Stimulated activated CD4-positive, alpha-beta T cell treated with anti-CD3 and anti-CD28 coated beads, Interleukin-12 subunit alpha, Interleukin-12 subunit beta, amount 100 ng/mL, for 24 hours (primary cell): ENCODE measurements around the gene RCN2.
"Not testable (repeated sequence)": the region's sequence is repeated elsewhere in the genome, so short reads cannot be mapped to it uniquely, and the experiment has no call there.

Experiments used
- DNase-seq, 2 experiments: peaks; one replicate each; pipeline ENCODE4 v3.0.0-alpha.2; 2020; ENCODE audit warnings: low read depth in 2 of 2

The RCN2 gene

GRCh38 chr15:76932135-76932966 is 802 bp downstream of the RCN2 start:
- no peak for DNase-seq

GRCh38 chr15:76935620-76936019 is 4.1 kb downstream of the RCN2 start:
- DNase-seq: no peak

- no peak for DNase-seq
These were observed 5.1 kb downstream of the RCN2 start for GRCh38 chr15:76936671-76937070.

GRCh38 chr15:76938752-76939151 is 7.2 kb downstream of the RCN2 start:
- no peak for DNase-seq

- no peak for DNase-seq
These were observed 8.2 kb downstream of the RCN2 start for GRCh38 chr15:76939715-76940114.

- no peak for DNase-seq
These were observed 10.1 kb downstream of the RCN2 start for GRCh38 chr15:76941636-76942035.

GRCh38 chr15:76942331-76942730 is 10.8 kb downstream of the RCN2 start:
- no peak for DNase-seq

GRCh38 chr15:76945494-76946093 is 14.0 kb downstream of the RCN2 start:
- no peak for DNase-seq

GRCh38 chr15:76947454-76947853 is 15.9 kb downstream of the RCN2 start:
- no peak for DNase-seq

- no peak for DNase-seq
These were observed 19.7 kb downstream of the RCN2 start for GRCh38 chr15:76951220-76951619.

- DNase-seq: no peak
These were observed 22.4 kb downstream of the RCN2 start for GRCh38 chr15:76953913-76954312.

GRCh38 chr15:76954744-76955143 is 23.2 kb downstream of the RCN2 start:
- DNase-seq: no peak

- DNase-seq: no peak
These were observed 29.9 kb downstream of the RCN2 start for GRCh38 chr15:76961268-76962011.

- no peak for DNase-seq
These were observed 30.9 kb downstream of the RCN2 start for GRCh38 chr15:76962337-76963013.

GRCh38 chr15:76963596-76963995 is 32.0 kb downstream of the RCN2 start:
- DNase-seq: no peak

- no peak for DNase-seq
These were observed 32.6 kb downstream of the RCN2 start for GRCh38 chr15:76964157-76964556.

GRCh38 chr15:76966051-76966450 is 34.5 kb downstream of the RCN2 start:
- not testable (repeated sequence) for DNase-seq

GRCh38 chr15:76967067-76967466 is 35.5 kb downstream of the RCN2 start:
- DNase-seq: no peak

GRCh38 chr15:76968306-76968705 is 36.8 kb downstream of the RCN2 start:
- DNase-seq: no peak

- no peak for DNase-seq
These were observed 41.1 kb downstream of the RCN2 start for GRCh38 chr15:76972389-76973361.

- peak; percentile 49 to 59 for DNase-seq
These were observed 41.8 kb downstream of the RCN2 start for GRCh38 chr15:76973362-76973743.
